Hematopoietic multipotent progenitor cell (in vitro differentiated cells): Measurements from ENCODE around the gene PPP1R14C. TPM values are rescaled to one million over a fixed set of nuclear protein-coding genes. Genes with fewer than 3 reads are reported as not detected.

ENCODE experiments used
- DNase-seq, 3 donors: peaks; one replicate each; pipeline ENCODE4 v3.0.0-alpha.2; 2011 to 2015; ENCODE audit warnings: low read depth in 2 of 3, low spot score in 2 of 3
- total RNA-seq: library from RNA; depleted of rRNA; stranded (reverse); fragments of >200 nt; gene quantifications from one replicate; pipeline ENCODE4 v1.2.3, GENCODE V29; 2012

Gene PPP1R14C
- total RNA-seq, 1 donor = under 0.01 TPM

DNA sequence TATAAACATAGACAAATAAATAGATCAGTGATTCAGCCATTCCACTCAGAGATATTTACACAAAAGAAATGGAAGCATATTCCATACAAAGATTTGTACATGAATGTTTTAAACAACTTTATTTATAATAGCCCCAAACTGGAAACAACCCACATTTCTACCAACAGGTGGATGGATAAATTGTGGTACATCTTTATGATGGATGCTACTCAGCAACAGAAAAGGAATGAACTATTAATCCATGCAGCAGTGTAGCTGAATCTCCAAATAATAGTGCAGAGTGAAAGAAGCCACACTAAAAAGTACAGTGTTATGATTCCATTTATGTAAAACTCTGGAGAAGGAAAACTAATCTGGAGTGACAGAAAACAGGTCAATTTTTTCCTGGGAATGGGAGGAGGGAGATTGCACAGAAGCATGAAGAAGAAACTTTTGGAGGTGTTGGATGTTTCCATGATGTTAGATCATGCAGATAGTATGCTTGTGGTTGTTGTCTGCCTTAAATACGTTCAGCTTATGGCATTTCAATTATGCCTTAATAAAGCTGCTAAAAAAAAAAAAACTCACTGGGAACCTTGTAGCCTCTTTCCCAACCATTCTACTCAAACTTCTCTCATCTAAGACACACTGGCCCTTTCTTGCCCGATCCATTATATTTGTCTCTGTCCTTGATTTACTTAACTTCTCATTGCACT lies 100.9 kb downstream of the PPP1R14C start:
- no peak for DNase-seq

DNA sequence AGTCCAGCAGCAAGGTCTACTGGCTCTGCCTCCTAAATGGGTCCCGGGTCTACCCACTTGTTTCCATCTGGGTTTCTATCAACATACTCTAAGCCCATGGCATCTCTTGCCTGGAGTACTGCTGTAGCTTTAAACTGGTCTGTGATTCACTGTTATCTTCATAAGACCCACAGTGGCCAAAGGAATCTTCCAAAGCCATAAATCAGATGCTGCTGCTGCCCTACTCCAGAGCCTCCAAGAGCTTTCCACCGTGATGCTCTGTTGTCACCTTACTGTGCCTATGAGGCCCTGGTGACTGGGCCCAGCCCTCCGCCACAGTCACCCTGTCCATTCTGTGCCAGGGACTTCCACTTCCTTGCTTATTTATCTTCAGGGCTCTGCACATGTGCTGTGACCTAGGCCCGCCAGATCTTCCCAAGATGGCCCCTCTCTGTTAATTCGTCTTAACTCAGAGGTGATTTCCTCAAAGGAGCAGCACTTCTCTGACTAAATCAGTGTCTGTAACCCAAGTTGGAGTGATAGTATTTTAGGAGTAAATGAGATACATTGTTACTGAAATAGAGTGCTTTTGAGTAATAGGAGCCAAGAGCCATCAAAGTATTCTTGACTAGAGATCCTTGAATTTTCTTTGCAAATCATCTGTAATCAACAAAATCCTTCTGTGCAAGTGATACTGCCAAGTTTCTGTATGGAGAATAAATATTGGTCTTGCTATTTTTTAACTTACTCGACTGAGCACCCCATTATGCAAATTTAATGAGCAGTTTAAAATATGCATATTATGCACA lies 102.5 kb downstream of the PPP1R14C start:
- DNase-seq = no peak

DNA sequence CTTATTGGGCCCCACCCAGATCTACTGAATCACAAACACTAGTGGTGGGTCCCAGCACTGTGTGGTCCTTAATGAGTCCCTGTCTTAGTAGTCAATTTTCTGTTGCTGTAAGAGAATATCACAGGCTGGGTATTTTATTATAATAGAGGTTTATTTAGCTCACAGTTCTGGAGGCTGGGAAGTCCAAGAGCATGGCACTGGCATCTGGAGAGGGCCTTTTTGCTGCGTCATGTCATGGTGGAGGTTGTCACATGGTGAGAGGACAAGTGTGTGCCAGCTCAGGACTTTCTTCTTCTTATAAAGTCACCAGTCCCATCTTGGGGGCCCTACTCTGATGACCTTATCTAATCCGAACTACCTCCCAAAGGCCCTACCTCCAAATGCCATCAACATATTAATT lies 105.0 kb downstream of the PPP1R14C start:
- no peak for DNase-seq

DNA sequence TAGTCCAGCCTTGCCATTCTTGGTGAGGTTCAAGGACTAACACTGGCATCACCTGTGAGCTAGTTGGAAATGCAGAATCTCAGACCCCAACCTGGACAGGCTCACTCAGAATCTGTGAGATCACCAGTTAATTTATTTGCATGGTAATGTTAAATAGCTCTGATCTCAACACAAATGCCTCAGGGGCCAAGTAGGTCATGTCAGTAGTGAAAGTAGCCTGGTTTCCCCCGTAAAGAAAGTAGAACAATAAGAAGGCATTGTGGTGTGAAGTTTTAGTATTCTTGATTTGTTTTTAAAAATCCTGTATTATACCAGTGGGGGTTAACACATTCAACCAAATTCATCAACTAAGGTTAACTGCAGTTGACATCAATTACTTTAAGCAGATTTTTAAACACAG lies 105.5 kb downstream of the PPP1R14C start:
- DNase-seq = no peak

DNA sequence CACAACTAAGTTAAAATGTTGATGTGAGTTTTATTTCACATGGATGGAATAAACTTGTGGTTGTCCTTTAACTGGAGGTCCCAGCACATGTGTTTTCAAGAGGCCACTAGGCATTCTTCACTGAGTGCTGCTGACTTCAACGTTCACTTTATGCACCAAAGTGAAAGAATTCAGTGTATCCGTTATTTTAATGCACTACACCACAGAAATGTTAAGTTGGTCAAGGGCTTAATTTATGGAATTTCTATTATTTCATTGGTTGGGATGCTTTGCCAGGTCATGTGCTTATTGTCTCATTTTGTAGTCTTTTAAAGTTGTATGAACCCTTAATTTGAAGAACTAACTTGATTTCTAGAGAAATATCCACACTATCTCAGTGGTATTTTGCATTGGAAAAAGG lies 106.4 kb downstream of the PPP1R14C start:
- DNase-seq = no peak

DNA sequence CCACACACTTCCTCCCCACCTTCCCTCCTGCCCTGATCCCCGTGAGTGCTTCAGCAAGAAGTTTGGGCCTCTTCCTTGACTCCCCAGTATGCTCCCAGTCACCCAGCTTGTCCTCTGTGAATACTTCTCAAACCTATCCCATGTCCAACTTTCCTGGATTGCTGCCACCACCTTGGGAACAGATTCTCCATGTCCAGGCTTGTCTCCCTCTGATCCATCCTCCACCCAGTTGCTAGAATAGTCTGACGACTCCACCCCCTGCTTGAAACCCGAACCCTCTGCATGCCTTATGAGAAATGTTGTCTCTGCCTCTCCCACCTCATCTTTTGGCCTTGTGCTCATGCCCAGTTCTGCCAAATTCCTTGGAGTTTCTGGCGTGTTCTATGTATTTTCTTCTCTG lies 108.0 kb downstream of the PPP1R14C start:
- no peak for DNase-seq

DNA sequence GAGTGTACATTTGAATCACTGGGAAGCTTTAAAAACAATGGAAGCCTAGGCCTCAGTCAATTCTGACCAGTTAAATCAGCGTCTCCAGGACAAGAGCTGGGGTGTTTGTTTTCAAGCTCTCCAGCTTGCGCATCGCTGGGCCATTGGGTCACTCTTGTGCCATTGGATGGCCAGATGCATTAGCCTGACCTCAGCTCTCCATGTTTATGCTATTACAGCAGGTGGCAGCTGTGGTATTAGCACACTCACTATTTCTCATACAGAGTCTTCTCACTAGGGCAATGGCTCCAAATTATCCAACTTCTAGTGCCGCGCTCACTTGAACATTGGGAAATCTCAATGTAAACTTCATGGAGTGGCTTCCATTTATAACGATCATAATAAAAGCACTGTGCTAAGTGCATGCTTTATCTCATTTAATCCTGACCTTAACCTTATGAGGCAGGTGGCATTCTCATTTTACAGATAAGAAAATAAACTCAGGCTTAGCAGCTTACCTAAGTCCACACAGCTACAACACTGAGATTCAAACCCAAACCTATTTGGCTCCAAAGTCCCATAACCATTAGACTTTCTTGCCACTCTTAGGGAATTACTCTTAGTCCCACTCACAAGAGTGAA lies 108.8 kb downstream of the PPP1R14C start:
- no peak for DNase-seq

DNA sequence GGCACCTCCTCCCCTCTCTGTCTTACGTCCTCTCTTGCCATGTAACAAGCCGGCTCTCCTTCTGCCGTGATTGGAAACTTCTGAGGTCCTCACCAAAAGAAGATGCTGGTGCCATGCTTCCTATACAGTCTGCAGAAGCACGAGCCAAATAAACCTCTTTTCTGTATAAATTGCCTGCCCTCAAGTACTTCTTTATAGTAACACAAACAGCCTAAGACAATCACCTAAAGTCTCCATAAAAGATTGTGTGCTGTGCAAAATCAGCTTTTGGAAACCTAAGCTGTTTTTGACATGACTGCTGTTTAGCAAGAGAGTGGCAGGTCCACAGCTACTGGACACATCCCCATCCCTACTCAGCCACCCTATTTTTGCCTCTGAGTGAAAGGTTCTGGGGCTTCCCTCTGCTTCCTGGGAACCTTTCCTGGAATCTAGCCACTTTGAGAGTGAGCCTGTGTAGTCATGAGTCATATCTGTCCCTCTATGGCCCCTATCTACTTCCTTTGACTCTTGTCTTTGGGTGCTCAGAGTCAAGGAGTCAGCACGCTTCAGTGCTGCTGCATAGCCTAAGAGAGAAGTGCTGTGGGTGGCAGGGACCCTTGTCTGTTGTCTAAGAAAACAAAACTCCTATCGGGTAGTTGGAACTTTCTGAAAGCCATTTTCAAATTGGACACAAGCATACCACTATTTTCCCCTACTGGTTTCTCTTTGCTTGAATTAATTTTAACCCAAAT lies 110.0 kb downstream of the PPP1R14C start:
- DNase-seq = no peak

DNA sequence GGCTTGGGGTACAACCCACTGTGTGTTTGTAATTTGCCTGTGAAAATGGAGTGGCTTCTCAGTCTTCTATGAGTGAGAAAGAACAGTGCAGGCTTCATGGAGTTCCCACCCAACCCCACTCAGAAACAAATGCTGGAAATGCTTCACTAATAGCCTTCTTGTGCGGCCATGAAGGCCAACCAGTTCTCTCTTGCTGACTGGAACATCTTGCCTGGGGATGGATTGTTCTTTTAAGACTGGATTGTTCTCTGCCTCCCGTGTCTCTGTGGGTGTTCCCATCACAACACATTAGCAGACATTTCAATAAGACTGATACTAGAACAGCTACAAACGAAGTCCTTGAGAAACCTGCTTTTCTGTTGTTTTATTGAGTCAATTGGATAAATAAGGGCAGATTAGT lies 110.6 kb downstream of the PPP1R14C start:
- no peak for DNase-seq

DNA sequence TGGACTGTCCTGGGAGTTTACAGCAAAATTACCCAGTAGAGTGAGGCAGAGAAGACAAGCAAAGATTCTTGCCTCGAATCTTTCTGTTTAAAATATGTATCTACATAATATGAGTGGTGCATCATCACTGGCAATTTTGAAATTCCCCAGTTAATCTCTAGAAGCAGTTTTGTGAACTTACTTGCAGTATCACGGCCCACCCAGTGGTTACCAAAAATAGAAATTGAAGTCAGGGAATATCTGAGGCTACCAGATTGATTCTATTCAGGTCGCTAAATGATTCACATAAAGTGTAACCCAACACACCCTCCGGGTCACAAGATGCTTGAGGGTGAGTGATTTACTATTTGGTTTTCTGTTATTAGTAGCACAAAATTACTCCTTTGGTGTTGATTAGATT lies 111.9 kb downstream of the PPP1R14C start:
- DNase-seq = no peak

DNA sequence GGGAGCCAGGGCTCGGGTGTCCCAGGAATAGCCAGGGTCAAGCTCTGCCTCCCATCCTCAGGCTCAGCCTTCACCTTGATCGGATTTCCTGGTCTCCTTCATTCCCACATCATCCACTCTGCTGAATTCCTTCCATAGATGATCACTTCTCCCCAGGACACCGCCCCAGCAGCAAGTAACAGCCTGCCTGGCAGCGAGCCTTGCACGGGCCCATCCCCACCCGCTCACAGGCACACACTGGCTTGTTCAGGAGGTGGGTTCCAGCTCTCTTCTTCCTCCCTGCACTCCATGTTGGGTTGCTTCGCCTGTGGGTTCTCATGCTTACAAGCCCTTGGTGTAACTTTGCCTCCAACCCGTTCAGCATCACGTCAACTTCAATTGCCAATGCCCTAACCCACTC lies 113.0 kb downstream of the PPP1R14C start:
- DNase-seq = no peak

DNA sequence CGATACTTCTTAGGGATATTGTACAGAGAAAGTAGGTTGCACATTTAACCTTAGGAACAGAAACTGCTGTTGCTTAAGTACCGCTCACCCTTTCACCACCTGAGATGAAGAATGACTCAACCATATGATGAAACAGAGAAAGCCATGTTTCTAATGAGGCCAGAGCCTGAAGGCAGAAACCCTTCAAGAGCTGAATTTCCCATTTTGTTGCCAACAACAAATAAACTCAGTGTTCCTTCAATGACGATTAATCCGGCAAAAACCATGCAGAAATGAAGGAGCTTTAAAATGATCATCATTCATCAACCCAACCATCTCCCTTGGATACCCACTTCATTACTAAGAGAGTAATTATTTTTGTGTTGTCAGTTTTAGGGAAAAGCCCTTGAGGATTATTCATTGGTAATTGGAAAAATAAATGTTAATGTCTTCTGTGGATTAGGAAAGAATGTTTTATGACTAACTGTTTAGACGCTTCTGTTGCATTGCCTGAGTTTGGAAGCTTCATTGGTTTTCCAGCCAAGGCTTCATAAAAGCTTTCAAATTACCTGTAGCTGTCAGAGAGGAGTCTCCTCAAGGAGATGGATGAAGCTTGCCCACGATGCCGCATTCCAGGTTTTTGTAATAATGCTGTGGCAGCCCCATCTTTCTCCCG lies 113.9 kb downstream of the PPP1R14C start:
- DNase-seq = no peak

DNA sequence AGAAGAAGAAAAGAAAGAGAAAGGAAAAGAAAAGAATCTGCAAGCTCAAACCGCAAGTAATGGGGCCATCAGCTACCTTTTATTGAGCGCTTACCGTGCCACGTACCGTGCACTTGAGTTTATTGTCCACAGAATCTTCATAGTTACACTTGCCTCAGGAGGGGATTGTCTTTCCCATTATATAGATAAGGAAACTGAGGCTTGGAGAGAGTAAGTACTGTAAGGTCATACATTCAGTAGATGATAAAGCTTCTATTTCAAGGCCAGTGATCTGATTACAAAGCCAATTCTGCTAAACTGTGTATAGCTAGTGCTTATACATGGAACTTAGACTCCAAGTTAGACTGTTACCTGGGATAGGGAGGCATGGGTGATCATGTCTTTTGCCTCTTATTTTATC lies 115.5 kb downstream of the PPP1R14C start:
- no peak for DNase-seq

DNA sequence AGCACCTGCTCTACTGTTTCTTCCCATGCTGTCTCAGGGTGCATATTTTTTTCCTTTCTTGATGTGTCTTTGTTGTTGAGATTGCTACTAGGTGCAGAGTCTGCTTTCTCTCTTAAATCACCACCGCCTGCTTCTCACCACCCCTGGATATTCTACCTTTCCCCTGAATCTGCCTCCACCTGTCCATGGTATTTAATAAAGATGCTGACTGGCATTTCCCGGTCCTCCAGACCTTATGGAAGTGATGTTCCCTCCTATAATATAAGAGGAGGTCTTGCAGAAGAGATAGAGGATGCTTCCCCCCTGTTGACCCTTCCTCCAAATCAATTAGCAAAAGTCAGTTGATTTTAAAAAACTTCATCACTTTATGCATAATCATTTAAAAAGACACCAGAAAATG lies 118.1 kb downstream of the PPP1R14C start:
- no peak for DNase-seq

DNA sequence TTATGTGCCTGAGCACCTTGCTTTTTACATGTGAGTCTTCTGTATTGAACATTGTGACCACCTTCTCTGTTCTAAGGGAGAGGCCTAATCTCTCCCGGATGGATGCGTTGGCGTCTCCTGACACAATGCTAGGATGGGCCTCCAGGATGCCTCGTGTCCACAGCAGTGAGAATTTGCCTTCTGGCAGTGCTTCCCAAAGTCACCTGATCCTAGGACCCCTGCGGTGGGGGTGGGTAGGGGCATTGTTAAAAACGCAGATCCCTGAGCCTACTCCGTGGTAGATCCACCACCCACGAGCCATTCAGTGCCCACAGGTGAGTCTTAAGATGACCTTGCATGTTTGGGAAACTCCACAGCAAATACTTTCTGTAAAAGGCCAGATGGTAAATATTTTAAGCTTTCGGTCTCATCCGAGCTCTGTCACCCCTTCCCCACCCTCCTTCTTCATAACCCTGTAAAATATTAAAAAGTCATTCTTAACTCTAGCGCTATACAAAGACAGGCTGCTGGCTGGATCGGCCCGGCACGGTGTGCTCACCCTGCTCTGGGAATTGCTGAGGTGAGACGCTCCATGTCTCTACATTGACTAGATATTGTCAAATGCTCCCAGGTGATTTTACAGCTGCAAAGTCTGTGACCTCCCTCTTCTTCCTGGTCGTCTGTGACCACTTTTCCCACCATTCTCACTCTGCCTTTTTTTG lies 119.3 kb downstream of the PPP1R14C start:
- DNase-seq = no peak

DNA sequence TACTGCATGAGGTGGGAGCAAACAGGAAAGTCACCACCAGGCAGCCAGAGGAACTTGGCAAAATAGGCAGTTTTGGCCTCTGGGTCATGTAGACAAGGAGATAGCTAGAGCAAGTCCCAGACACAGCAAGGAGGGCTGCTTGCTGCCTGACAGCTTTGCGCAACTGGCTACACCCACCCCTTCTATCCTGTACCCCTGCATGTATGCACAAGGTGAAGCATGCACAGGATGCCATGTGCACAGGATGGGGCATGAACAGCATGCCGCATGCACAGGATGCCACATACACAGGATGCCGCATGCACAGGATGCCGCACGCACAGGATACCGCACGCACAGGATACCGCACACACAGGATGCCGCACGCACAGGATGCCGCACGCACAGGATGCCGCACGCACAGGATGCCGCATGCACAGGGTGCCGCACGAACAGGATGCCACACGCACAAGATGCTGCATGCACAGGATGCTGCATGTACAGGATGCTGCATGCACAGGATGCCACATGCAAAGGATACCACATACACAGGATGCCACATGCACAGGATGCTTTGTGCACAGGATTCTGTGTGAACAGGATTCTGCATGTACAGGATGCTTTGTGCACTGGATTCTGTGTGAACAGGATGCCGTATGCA lies 121.0 kb downstream of the PPP1R14C start:
- peak in 1 of 3 donors; percentile 37 for DNase-seq

DNA sequence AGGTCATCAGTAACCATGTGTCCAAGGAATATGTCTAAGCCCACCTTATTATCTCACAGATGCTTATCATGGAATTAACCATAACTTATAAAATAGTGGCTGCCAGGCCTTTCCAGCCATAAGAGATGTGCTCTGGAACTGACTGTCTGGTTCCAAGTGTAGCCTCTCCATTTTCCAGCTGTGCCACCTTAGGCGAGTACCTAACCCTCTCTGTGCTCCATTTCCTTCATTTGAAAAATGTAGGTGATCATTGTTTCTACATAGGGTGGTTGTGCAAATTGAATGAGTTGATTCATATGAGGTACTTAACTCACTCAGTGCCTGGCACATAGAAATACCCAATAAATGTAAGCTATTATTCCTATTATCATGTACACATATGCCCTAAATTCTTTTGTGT lies 123.5 kb downstream of the PPP1R14C start:
- no peak for DNase-seq

DNA sequence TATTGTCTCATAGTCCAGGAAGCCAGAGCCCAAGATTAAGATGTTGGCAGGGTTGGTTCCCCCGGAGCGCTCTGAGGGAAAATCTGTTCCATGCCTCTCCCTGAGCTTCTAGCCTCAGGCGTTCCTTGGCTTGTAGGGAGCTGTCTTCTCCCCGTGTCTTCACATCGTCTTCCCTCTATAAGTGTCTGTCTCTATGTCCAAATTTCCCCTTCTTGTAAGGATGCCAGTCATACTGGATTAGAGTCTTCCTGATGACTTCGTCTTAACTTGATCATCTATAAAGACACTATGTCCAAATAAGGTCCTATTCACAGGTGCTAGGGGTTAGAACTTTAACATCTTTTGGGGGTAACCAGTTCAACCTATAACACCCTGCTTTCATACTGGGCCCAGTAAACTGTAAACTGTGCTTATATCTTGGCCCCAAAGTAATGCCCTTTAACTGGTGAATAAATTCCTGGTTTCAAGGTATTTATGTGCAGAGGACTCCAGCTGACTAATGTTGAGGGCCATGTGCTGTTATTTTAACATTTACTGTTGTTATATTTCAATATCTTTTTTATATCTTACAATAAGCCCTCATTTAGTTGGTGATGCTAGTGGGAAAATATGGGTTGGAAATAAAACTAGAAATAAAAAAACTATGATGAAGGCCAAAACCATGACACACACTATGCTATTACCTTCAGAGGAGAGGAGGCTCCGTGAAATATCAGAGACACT lies 124.3 kb downstream of the PPP1R14C start:
- DNase-seq = no peak
